Middle frontal gyrus (tissue), 1 donor: ENCODE data around the gene ST3GAL3.
A peak's percentile ranks its signal among the peaks of the same experiment; 100 is the strongest.
"Not testable (repeated sequence)": the region's sequence is repeated elsewhere in the genome, so short reads cannot be mapped to it uniquely, and the experiment has no call there.

Experiments used
- DNase-seq: peaks from one replicate; pipeline ENCODE4 v3.0.0-alpha.2; 2015; ENCODE audit warnings: low spot score; ENCODE audit errors: extremely low spot score

ST3GAL3 gene

GRCh38 chr1:43753422-43753821 is 46.1 kb downstream of the ST3GAL3 start:
- DNase-seq = no peak

DNA sequence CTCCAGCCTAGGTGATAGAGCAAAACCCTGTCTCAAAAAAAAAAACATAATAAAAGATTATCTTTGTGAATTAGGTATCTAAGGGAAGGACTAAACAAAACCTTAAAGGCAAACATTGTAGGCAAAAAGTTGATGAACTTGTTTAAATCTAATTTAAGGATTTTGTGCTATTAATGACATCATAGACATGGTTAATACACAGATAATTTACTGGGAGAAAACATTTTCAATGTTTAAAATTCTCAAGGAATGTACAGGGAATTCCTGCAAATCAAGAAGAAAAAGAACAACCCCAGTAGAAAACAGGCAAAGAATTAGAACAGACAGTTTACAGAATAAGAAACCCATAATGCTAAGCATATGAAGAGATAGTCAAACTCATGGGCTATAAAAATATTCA is 47.6 kb downstream of the ST3GAL3 start:
- DNase-seq = no peak

GRCh38 chr1:43757343-43758053 is 50.2 kb downstream of the ST3GAL3 start:
- DNase-seq = no peak

GRCh38 chr1:43760745-43761317 is 53.5 kb downstream of the ST3GAL3 start:
- DNase-seq = no peak

GRCh38 chr1:43763497-43763973 is 56.2 kb downstream of the ST3GAL3 start:
- peak; percentile 70 for DNase-seq

DNA sequence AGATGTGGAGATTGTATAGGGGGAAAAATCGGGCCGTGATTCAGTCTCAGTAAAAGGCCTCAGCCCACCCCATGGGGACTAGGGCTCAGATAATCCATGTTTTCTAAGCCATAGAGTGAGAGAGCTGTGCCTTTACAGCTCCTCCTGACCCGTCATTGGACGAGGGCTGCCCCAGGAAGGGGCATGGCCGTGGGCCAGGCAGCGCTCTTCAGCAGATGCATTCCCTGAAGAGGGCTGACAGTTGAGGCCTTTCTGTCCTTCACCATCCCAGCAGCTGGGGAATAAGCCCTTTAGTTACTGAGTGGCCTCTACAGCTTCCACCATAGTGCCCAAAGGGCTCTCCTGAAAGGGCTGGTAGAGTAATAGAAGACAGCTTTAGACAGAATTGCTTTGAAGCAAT is 57.2 kb downstream of the ST3GAL3 start:
- no peak for DNase-seq

- DNase-seq = no peak
Measured at GRCh38 chr1:43766086-43766784, 58.9 kb downstream of the ST3GAL3 start.

DNA sequence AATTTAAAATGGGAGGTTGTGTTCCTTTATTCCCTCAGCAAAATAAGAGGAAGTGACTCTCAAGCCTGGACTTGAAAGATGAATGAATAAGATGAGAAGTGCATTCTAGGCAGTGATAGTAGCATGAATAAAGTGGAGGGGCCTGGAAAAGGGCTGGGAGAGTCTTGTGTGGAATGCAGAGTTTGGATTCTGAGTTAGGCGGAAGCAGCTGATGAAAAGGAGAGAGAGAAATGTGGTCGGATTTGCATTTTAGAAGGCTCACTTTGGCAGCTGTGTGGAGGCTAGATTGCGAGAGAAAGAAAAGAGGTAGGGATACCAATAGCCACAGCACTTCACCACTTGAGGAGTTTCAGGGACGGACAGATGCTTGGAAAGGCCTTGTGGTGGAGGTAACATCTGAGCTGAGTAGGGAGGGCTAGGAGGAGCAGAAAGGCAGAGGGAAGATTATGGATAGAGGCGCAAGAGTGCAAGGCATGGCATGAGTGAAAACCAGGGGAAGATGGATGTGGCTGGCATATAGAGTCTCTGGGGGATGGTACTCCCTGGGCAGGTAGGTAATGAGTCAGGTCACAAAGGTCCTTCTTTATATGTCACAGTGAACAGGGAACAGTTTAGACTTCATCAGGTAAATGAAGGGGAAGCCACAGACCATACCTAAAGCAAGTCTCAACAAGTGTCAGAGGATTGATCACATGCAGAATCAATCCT is 59.6 kb downstream of the ST3GAL3 start:
- no peak for DNase-seq

DNA sequence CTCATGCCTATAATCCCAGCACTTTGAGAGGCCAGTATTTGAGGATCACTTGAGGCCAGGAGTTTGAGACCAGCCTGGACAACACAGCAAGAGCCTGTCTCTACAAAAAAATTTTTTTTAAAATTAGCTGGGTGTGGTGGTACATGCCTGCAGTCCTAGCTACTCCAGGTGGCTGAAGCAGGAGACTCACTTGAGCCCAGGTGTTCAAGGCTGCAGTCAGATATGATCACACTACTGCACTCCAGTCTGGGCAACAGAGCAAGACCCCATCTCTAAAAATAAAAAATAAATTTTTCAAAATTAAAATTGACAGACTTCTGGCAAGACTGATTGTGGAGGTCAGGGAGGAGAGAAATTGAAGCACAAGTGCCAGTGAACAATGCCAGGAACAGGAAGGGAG is 60.8 kb downstream of the ST3GAL3 start:
- no peak for DNase-seq

DNA sequence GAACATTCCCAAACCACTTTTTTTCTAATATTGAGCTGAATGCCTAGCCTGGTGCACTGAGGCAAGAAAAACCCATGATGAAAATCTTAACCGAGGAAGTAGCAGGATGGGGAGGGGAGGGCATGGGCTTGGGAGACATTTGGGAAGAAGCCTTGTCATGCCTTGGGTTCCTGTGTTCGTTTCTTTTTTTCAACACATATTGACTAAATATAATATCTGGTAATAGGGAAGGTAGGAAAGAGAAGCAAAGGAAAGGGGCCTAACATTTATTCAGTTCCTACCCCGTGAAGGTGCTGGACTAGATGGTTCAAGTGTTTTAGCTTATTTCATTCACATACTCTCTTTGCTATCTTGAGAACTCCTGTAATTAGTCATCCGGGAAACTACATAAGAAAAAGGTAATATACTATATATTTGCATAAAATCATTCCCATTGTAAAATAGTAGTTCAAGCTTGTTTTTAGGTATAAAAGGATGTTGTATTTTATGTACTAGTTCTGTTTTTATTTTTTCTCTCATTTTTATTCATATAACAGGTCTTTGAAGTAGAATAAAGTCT is 62.1 kb downstream of the ST3GAL3 start:
- DNase-seq = no peak

GRCh38 chr1:43770111-43770510 is 62.8 kb downstream of the ST3GAL3 start:
- DNase-seq = no peak

DNA sequence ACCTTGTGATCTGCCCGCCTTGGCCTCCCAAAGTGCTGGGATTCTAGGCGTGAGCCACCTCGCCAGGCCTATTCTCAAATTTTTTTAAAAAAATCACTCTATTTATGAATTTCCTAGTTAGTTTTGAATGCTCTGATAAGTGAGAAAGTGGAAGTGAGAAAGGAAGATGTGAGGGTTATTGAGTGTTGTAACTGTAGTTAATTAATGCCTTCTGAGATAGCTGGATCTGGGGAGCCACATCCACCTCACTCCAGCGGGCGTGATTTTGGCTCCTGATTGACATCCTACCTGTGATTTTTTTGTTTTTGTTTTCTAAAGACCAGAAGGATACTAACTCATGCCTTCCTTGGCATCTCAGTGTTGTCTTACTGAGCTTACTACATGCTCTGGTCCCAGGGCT is 65.6 kb downstream of the ST3GAL3 start:
- DNase-seq = no peak

GRCh38 chr1:43773821-43774220 is 66.5 kb downstream of the ST3GAL3 start:
- DNase-seq = no peak

DNA sequence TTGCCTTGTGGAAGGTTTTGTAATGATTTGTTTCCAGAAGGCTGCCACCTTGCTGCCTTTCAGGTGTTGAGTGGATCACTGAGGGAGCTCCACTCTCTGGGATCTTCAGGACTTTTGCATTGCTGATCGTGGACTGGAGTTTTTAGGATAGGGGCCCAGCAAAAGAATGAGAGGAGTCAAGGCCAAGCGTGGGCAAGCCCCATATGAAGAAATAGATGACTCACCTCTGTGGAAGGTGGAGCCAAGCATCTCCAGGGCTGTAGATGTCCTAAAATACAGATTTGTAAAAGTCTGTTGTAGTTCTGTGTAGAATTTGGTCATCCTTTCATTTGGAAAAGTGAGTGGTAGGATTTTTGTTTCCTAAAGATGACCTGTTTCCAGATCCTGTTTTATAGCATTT is 67.0 kb downstream of the ST3GAL3 start:
- no peak for DNase-seq

- DNase-seq = no peak
Measured at GRCh38 chr1:43776043-43776761, 68.9 kb downstream of the ST3GAL3 start.

DNA sequence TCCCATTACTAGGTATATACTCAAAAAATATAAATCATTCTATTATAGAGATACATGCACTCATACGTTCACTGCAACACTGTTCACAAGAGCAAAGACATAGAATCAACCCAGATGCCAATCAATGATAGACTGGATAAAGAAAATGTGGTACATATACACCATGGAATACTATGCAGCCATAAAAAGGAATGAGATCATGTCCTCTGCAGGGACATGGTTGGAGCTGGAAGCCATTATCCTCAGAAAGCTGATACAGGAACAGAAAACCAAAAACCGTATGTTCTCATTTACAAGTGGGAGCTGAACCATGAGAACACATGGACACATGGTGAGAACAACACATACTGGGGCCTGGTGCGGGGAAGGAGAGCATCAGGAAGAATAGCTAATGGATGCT is 70.6 kb downstream of the ST3GAL3 start:
- not testable (repeated sequence) for DNase-seq

GRCh38 chr1:43779266-43779665 is 71.9 kb downstream of the ST3GAL3 start:
- DNase-seq = no peak

DNA sequence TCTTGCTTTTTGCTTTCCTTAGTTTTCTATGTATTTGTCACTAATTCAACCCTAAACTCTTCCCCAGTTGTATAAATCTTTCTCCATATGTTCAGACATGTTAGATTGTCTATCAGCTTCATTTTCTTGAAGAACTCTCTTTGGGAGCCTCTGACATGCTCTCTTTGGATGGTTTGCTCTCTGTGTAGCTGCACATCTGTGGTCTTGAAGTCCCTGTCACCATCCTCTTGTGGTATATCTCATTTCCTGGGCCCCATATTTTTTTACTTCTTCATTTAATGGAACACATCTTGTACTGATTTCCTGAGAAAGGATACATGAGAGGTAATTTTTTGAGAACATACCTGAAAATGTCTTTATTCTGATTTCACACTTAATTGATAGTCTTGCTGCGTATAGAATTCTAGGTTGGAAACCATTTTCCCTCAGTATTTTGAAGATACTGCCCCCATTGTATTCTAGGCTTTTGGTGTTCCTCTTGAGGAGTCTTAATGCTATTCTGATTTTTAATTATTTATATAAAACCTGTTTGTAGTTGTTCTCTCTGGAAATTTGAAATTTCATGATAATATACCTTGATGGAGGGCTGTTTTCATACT is 72.6 kb downstream of the ST3GAL3 start:
- no peak for DNase-seq

GRCh38 chr1:43781574-43781973 is 74.2 kb downstream of the ST3GAL3 start:
- no peak for DNase-seq

GRCh38 chr1:43783096-43783670 is 75.8 kb downstream of the ST3GAL3 start:
- DNase-seq = no peak
